HepG2 (cell line): ENCODE measurements around the gene MRPL54. TPM values are rescaled to one million over a fixed set of nuclear protein-coding genes. Genes with fewer than 3 reads are reported as not detected.

ENCODE experiments used
- EZH2 ChIP-seq: conservative IDR thresholded peaks from 2 replicates; pipeline ENCODE4 v1.6.1; 2012; ENCODE audit warnings: mild to moderate bottlenecking, low read depth, low read length, moderate library complexity
- FIP1L1 ChIP-seq: fragments of 200-400 bp; formaldehyde crosslinking; IDR thresholded peaks from 2 replicates; pipeline ENCODE4 v1.6.1; 2018; ENCODE audit warnings: low read depth, mild to moderate bottlenecking, low read length, moderate library complexity, borderline replicate concordance; ENCODE audit not compliant: insufficient read depth
- HIC2 ChIP-seq: sonication (generic); formaldehyde crosslinking; IDR thresholded peaks from 2 replicates; pipeline ENCODE4 v1.9.0; 2022; ENCODE audit warnings: low read depth, missing genetic modification reagents
- KMT2A ChIP-seq: sonication (generic); formaldehyde crosslinking; IDR thresholded peaks from 2 replicates; pipeline ENCODE4 v1.4.0; 2020; ENCODE audit warnings: missing genetic modification reagents
- NCOR1 ChIP-seq: fragments of 200-600 bp; sonication (generic); IDR thresholded peaks from 2 replicates; pipeline ENCODE4 v1.7.0; 2017; ENCODE audit warnings: antibody characterized with exemption, low read length, borderline replicate concordance
- RFXAP ChIP-seq: sonication (generic); formaldehyde crosslinking; IDR thresholded peaks from 2 replicates; pipeline ENCODE4 v1.4.0; 2020; ENCODE audit warnings: missing genetic modification reagents, borderline replicate concordance
- RNF2 ChIP-seq: fragments of 450-650 bp; conservative IDR thresholded peaks from 2 replicates; pipeline ENCODE4 v1.6.1; 2016; ENCODE audit warnings: low read depth
- TEF ChIP-seq: sonication (generic); formaldehyde crosslinking; IDR thresholded peaks from 2 replicates; pipeline ENCODE4 v1.5.0; 2020; ENCODE audit warnings: missing genetic modification reagents
- U2AF1 ChIP-seq: fragments of 200-400 bp; formaldehyde crosslinking; optimal IDR thresholded peaks from 2 replicates; pipeline ENCODE3; 2017; ENCODE audit warnings: mild to moderate bottlenecking, low read depth, low read length
- ZFP91 ChIP-seq: sonication (generic); formaldehyde crosslinking; IDR thresholded peaks from 2 replicates; pipeline ENCODE4 v1.9.0; 2022; ENCODE audit warnings: missing genetic modification reagents, mild to moderate bottlenecking, borderline replicate concordance
- ZNF180 ChIP-seq: sonication (generic); formaldehyde crosslinking; IDR thresholded peaks from 2 replicates; pipeline ENCODE4 v1.4.0; 2020; ENCODE audit warnings: low read depth, missing genetic modification reagents, borderline replicate concordance
- ZNF326 ChIP-seq: sonication (generic); formaldehyde crosslinking; IDR thresholded peaks from 2 replicates; pipeline ENCODE4 v1.4.0; 2020; ENCODE audit warnings: missing genetic modification reagents, borderline replicate concordance
- ZNF33B ChIP-seq: sonication (generic); formaldehyde crosslinking; IDR thresholded peaks from 2 replicates; pipeline ENCODE4 v1.5.1; 2020; ENCODE audit warnings: mild to moderate bottlenecking, missing genetic modification reagents
- ZNF792 ChIP-seq: IDR thresholded peaks from 2 replicates; pipeline ENCODE4 v1.6.1; 2016
- polyA plus RNA-seq, 8 experiments: library from polyadenylated mRNA; depleted of rRNA in 3 of 8; stranded (reverse) in 7 of 8; unstranded in 1 of 8; fragments of >200 nt; fragmentation: Illumina TruSeq in 4 of 8; extraction: Trizol in 4 of 8; gene quantifications; 2 replicates each; pipeline versions ENCODE4 v1.2.1 to v1.2.3, GENCODE V29; 2011 to 2016; ENCODE audit warnings: low read depth in 4 of 8, missing spikeins in 1 of 8, mixed read lengths in 1 of 8; ENCODE audit not compliant: insufficient read depth in 1 of 8
- total RNA-seq, 5 experiments: library from RNA; depleted of rRNA; stranded (reverse); fragments of >200 nt; fragmentation: Illumina TruSeq; extraction: Trizol; gene quantifications; 2 replicates each; pipeline ENCODE4 v1.2.3, GENCODE V29; 2016; ENCODE audit warnings: low read depth in 1 of 5
- TF ChIP-seq, protein P1 (sequence below): sonication (generic); formaldehyde crosslinking; conservative IDR thresholded peaks from 2 replicates; pipeline ENCODE4 v1.8.0; 2022; ENCODE audit warnings: mild to moderate bottlenecking, moderate library complexity, missing genetic modification reagents
- TF ChIP-seq, protein P2 (sequence below): sonication (generic); formaldehyde crosslinking; IDR thresholded peaks from 2 replicates; pipeline ENCODE4 v1.5.0; 2020; ENCODE audit warnings: missing genetic modification reagents, mild to moderate bottlenecking, borderline replicate concordance
- TF ChIP-seq, protein P3 (sequence below): IDR thresholded peaks from 2 replicates; pipeline ENCODE4 v1.6.1; 2012; ENCODE audit warnings: low read depth, low read length, improper control_type of control experiment

Gene MRPL54
- total and polyA plus RNA-seq, 2 of the 13 experiments (the other 11 are each of a cell fraction or from before 2014, with no cell fraction given): 36.8 to 66.9 TPM

DNA sequence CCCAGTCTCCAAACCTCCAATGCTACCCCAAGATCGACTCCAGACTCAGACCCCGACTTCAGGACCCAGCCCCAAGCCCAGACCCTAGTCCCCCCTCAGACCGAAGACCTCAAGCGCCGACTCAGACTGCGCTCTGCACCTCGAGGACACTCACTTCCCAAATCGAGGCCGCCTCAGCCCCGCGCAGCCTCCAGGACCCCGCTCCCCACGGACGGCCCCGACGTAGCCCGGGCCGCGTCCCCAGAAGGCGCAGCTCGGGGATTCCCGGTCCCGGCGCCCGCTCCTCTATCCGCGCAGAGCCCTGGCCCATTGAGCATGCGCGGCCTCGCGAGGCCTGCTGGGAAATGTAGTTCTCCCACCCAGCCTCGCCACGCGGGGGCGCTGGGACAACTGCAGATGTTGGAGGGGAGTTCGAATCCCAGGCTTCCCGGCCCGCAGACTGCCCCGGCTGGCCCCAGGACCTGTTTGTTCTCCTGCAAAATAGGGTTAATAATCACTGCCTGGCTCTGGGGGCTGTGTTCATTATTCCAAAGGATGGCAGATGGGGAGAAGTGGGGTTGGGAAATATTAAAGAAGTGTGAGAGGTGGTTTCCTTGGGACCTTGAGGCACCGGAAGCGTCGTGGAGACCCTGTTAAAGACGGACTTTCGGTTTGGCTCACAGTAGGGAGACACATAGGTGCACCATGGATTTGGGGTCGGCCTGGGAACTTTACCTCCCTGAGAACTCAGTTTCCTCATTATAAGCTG, 926 bp upstream of the MRPL54 start, which contains the start of gene APBA3 (continued):
- TF ChIP-seq, protein P1, sequence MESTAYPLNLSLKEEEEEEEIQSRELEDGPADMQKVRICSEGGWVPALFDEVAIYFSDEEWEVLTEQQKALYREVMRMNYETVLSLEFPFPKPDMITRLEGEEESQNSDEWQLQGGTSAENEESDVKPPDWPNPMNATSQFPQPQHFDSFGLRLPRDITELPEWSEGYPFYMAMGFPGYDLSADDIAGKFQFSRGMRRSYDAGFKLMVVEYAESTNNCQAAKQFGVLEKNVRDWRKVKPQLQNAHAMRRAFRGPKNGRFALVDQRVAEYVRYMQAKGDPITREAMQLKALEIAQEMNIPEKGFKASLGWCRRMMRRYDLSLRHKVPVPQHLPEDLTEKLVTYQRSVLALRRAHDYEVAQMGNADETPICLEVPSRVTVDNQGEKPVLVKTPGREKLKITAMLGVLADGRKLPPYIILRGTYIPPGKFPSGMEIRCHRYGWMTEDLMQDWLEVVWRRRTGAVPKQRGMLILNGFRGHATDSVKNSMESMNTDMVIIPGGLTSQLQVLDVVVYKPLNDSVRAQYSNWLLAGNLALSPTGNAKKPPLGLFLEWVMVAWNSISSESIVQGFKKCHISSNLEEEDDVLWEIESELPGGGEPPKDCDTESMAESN: 0 out of 2 replicates have a peak, but pooled peaks have one; percentile 59
- TF ChIP-seq, protein P2, sequence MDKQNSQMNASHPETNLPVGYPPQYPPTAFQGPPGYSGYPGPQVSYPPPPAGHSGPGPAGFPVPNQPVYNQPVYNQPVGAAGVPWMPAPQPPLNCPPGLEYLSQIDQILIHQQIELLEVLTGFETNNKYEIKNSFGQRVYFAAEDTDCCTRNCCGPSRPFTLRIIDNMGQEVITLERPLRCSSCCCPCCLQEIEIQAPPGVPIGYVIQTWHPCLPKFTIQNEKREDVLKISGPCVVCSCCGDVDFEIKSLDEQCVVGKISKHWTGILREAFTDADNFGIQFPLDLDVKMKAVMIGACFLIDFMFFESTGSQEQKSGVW: no peak
- 0 out of 2 replicates have a peak, but pooled peaks have one; percentile 29 for TF ChIP-seq ZNF792 (CRISPR knock-in tag)
- TF ChIP-seq RFXAP (CRISPR knock-in tag): peak; percentile 79
- peak; percentile 29; the same call in 1 of the 2 replicates for TF ChIP-seq TEF (CRISPR knock-in tag)
- TF ChIP-seq ZNF180 (CRISPR knock-in tag): no peak
- TF ChIP-seq ZFP91 (CRISPR knock-in tag): peak; percentile 69; the same call in 1 of the 2 replicates
- TF ChIP-seq KMT2A (CRISPR knock-in tag): peak; percentile 81
- peak; percentile 58 for TF ChIP-seq U2AF1
- 0 out of 2 replicates have a peak, but pooled peaks have one; percentile 72 for TF ChIP-seq FIP1L1
- TF ChIP-seq ZNF33B (CRISPR knock-in tag): no peak
- peak; percentile 10; the same call in 1 of the 2 replicates for TF ChIP-seq NCOR1
- TF ChIP-seq EZH2: no peak
- TF ChIP-seq RNF2: no peak
- TF ChIP-seq, protein P3, sequence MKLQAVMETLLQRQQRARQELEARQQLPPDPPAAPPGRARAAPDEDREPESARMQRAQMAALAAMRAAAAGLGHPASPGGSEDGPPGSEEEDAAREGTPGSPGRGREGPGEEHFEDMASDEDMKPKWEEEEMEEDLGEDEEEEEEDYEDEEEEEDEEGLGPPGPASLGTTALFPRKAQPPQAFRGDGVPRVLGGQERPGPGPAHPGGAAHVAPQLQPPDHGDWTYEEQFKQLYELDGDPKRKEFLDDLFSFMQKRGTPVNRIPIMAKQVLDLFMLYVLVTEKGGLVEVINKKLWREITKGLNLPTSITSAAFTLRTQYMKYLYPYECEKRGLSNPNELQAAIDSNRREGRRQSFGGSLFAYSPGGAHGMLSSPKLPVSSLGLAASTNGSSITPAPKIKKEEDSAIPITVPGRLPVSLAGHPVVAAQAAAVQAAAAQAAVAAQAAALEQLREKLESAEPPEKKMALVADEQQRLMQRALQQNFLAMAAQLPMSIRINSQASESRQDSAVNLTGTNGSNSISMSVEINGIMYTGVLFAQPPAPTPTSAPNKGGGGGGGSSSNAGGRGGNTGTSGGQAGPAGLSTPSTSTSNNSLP: peak; percentile 67; the same call in 1 of the 2 replicates
- TF ChIP-seq HIC2: no peak; the same call in 1 of the 2 replicates
- no peak for TF ChIP-seq ZNF326 (CRISPR knock-in tag)
